Activated naive CD8-positive, alpha-beta T cell treated with anti-CD3 and anti-CD28 coated beads, Interleukin-2, amount 10 ng/mL, durations not matched to agents 7 days and 5 days (primary cell): ENCODE data around the gene RNF208. TPM values are rescaled to one million over a fixed set of nuclear protein-coding genes. Genes with fewer than 3 reads are reported as not detected.
"Not testable (repeated sequence)": the region's sequence is repeated elsewhere in the genome, so short reads cannot be mapped to it uniquely, and the experiment has no call there.

ENCODE experiments used
- ATAC-seq: fragments of 150-1000 bp; cut with Tn5 transposase; one replicate; pipeline ENCODE4 v1.10.0; 2021; ENCODE audit warnings: low read depth, moderate library complexity
- POLR2A ChIA-PET: fragments of 350-600 bp; sonication (Branson Sonifier 250); formaldehyde crosslinking; loops from one replicate; lab custom pipeline; 2021; ENCODE audit warnings: antibody characterized with exemption; lab: Charles Lee
- DNase-seq: peaks from one replicate; pipeline ENCODE4 v3.0.0; 2021
- H3K27ac Mint-ChIP-seq: one replicate; pipeline ENCODE4 v1.8.0; 2022; ENCODE audit warnings: mild to moderate bottlenecking, mixed read lengths
- H3K27me3 Mint-ChIP-seq: one replicate; pipeline ENCODE4 v1.8.0; 2022; ENCODE audit warnings: mild to moderate bottlenecking, moderate library complexity, mixed read lengths
- H3K36me3 Mint-ChIP-seq: one replicate; pipeline ENCODE4 v1.8.0; 2021; ENCODE audit warnings: mild to moderate bottlenecking, mixed read lengths
- H3K4me1 Mint-ChIP-seq: one replicate; pipeline ENCODE4 v1.8.0; 2021; ENCODE audit warnings: mixed read lengths
- H3K4me3 Mint-ChIP-seq: one replicate; pipeline ENCODE4 v1.8.0; 2022; ENCODE audit warnings: mild to moderate bottlenecking, moderate library complexity, mixed read lengths
- H3K9me3 Mint-ChIP-seq: one replicate; pipeline ENCODE4 v1.8.0; 2021; ENCODE audit warnings: mixed read lengths
- total RNA-seq, 2 experiments: library from RNA; stranded (reverse); gene quantifications; one replicate each; pipeline ENCODE4 v1.2.3, GENCODE V29; 2021

RNF208 gene
- total RNA-seq, 2 experiments from 2014 or later = 5.0 to 7.2 TPM

DNA sequence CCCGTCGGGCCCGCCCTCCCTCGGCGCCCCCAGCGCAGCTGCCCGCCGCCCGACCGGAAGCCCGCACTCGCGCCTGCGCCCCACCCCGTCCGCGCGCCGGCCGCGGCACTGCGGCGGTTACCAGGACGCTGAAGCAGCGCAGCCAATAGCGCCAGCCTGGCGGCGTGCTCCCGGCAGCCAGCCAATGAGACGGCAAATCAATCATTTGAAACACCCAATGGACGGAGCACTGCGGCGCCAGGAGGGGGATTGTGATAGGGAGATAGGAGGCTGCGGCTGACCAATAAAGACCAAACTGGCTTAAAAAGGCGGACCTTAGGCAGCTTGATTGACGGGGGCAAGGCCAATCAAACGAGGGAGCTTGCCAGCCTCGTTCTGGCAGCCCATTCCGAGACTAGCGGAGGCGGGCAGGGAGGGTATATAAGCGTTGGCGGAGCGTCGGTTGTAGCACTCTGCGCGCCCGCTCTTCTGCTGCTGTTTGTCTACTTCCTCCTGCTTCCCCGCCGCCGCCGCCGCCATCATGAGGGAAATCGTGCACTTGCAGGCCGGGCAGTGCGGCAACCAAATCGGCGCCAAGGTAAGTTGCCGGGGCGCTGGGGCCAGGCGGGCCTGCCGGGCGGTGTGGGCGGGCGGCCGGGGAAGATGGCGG lies 18.9 kb upstream of the RNF208 start, which contains the start of gene TUBB4B:
Gene TUBB4B, plus strand, starts transcription at position 447 of the 649 bp plus-strand sequence. Its CDS starts 74 bp downstream, at position 521.
- H3K27me3 Mint-ChIP-seq = no peaks in the 10 kb centered on the region
- peak within 1 kb of the TSS; percentile 90 for H3K4me3 Mint-ChIP-seq
- POLR2A ChIA-PET = interaction anchor here (0.6 to 6.7 kb wide), 50 partner anchors 8 to 450 kb away, joined by 3 to 171 read pairs (median 5); partner anchors contain the start of genes ANAPC2, ARRDC1, CYSRT1 and DPP7
- ATAC-seq (peak; percentile 83), DNase-seq (peak; percentile 99)
- peaks cover 24% of the 10 kb centered on the region for H3K4me1 Mint-ChIP-seq
- H3K27ac Mint-ChIP-seq = peak within 1 kb of the TSS; percentile 93
- peaks cover 20% of the 10 kb centered on the region for H3K36me3 Mint-ChIP-seq
- no peaks in the 10 kb centered on the region for H3K9me3 Mint-ChIP-seq

DNA sequence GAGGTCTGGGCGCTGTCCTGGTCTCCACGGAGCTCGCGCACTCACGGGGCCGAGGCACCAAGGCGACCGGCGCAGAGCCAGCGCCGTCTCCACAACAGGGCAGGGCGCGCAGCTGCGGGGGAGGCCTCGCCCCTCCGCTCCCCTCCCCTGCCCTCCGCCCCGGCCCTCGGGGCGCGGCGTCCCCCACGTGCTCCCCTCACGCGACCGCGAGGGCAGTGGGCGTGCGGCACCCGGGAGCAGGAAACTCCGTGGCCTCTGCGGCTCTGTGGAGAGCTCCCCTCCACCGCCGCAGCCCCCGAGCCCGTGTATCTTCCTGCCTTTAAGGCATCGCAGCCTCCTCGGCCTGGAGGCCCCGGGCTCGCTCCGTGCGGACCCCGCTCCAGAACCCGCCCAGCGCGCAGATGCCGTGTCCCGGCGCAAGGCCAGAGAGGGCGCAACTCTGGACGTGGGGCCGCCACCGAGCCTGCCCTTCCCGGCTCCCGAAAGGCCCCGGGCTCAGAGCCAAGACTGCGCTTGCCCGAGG lies 18.3 kb upstream of the RNF208 start:
- H3K27ac Mint-ChIP-seq = peak overlapping the region; percentile 34
- POLR2A ChIA-PET = interaction anchor here (0.6 to 6.7 kb wide), 52 partner anchors 9 to 450 kb away, joined by 3 to 171 read pairs (median 5); partner anchors contain the start of genes ANAPC2, ARRDC1, CYSRT1 and DPP7
- peaks cover 24% of the 10 kb centered on the region for H3K4me1 Mint-ChIP-seq
- DNase-seq (no peak), ATAC-seq (peak; percentile 21)
- H3K27me3 Mint-ChIP-seq = no peaks in the 10 kb centered on the region
- H3K36me3 Mint-ChIP-seq = peaks cover 20% of the 10 kb centered on the region
- peak overlapping the region; percentile 78 for H3K4me3 Mint-ChIP-seq
- H3K9me3 Mint-ChIP-seq = no peaks in the 10 kb centered on the region

DNA sequence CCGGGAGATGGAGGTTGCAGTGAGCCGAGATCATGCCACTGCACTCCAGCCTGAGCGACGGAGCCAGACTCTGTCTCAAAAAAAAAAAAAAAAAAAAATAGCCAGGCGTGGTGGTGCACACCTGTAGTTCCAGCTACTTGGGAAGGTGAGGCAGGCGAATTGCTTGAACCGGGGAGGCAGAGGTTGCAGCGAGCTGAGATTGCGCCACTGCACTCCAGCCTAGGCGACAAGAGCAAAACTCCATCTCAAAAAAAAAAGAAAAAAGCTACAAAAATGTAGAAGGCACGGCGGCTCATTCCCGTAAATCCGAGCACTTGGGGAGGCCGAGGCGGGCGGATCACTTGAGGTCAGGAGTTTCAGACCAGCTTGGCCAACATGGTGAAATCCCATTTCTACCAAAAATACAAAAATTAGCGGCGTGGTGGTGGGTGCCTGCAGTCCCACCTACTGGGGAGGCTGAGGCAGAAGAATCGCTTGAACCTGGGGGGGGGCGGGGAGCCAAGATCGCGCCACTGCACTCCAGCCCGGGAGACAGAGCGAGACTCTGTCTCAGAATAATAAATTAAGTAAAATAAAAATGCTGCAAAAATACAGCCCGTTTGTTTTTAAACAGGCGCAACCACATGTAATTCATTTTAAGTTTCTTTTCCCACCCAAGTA lies 17.6 kb upstream of the RNF208 start:
- not testable (repeated sequence) for ATAC-seq, H3K27me3 Mint-ChIP-seq, DNase-seq, H3K9me3 Mint-ChIP-seq
- Mint-ChIP-seq H3K27ac (peak overlapping the region; percentile 34), H3K4me1 (peaks cover 24% of the 10 kb centered on the region), H3K36me3 (peaks cover 20% of the 10 kb centered on the region), H3K4me3 (peak overlapping the region; percentile 78)
- POLR2A ChIA-PET = interaction anchor here (0.6 to 6.7 kb wide), 26 partner anchors 9 to 379 kb away, joined by 3 to 171 read pairs (median 10); partner anchors contain the start of genes ANAPC2, CYSRT1, DPP7 and MAN1B1

DNA sequence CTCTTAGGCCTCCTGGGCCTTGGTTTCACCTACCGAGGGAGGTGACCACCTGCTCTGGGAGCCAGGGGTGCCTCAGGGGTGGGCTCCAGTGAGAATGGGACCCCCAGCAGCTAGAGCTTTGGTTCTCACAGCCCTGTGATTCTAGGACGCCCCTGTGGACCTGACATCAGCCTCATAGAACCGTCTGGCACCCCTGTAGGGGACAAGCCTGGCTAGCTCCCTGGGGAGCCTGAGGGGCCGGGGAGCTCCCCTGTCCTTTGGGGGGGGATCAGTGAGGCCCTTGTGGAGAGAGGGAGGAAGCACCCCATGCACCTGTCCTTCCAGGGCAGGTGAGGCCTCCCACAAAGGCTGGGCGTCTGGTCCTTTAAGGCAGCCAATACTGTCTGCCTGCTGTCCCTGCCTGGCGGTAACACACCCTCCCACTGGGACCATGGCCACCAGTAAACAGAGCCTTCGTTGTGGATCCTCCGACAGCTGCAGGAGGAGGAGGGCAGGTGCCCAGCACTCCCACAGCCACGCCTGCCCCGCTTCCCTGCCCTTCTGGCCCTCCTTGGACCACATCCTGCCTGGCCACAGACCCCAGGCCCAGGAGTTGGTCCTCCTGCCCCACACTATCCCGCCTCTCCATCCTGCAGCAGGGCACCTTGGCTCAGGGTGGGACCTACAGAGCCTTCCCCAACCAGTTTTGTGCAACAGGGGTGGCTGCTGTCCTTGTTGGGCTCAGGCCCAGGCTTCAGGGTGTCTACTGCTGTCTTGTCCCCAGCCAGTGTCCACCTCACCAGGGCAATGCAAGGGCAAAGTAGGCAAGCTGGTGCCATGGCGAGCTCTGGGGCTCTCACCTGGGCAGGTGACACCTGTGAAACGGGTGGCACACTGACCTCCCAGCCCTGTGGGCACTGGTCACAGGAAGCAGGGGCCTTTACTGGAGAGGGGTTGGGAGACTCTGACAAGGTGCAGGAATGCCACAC lies 16.0 kb upstream of the RNF208 start:
- POLR2A ChIA-PET = interaction anchor here (1.5 kb wide), 1 partner anchor 108 kb away, joined by 5 read pairs; no protein-coding TSS in a partner anchor
- Mint-ChIP-seq H3K36me3 (peaks cover 14% of the 10 kb centered on the region), H3K9me3 (no peaks in the 10 kb centered on the region), H3K27me3 (no peaks in the 10 kb centered on the region), H3K4me3 (no peak overlapping the region), H3K4me1 (peaks cover 15% of the 10 kb centered on the region), H3K27ac (no peak overlapping the region)
- DNase-seq (no peak), ATAC-seq (no peak)

DNA sequence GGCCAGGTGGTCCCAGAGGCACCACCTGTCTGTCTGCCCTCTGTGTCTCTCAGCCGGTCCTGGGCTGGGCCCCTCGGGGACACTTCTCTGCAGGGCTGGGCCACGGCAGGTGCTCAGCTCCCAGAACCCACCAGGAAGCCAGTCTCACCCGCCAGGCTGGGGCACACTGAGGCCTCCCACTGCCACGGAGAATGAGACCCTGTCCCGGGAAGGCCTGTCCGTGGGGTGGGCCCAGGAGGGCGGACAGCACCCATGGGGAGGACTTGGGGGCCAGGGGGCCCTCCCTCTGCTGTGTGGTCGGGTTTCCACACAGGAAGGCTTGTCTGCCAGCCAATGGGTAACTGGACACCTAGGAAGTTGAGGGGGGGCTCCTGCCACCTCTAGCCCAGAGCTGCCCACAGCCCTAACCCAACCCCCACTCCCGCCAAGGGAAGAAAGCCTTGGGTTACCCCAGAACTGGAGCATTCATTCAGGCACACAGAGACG lies 14.9 kb upstream of the RNF208 start:
- H3K27me3 Mint-ChIP-seq = no peaks in the 10 kb centered on the region
- peaks cover 4% of the 10 kb centered on the region for H3K36me3 Mint-ChIP-seq
- no peak overlapping the region for H3K4me3 Mint-ChIP-seq
- DNase-seq = no peak
- ATAC-seq = no peak
- no peaks in the 10 kb centered on the region for H3K9me3 Mint-ChIP-seq
- POLR2A ChIA-PET = interaction anchor here (0.6 to 1.2 kb wide), 8 partner anchors 18 to 190 kb away, joined by 3 to 8 read pairs (median 4); partner anchors contain the start of genes ANAPC2, MAN1B1, NELFB and NPDC1
- no peak overlapping the region for H3K27ac Mint-ChIP-seq
- peaks cover 8% of the 10 kb centered on the region for H3K4me1 Mint-ChIP-seq

DNA sequence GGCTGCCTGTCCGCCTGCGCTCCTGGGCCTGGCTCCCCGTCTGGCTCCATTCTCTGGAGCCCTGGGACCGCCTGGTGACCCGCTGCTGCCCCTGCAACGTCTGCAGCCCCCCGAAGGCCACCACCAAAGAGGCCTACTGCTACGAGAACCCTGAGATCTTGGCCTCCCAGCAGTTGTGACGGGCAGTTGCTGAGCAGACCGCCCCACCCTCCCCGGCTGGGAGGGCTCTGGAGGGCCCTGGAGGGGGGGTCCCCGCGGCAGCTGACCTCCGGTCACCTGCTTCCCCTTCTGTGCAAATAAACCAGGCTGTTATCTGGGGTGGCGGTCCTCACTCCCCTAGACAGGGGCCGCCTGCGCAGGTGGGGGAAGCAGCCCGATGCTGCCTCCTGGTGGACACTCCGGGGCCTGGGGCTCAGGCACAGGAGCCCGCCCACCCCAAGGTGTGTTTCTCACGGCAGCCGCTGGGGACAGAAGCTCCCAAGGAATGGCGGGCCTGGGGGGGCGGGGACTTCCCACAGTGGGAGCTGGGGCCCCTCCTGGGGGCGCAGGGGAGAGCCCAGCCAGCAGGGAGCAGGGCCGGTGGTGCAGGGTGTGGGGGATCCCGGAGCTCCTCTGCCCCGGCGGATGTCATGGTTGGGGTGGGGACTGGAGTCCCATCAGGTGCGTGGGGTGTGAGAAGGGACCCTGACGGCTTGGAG lies 14.3 kb upstream of the RNF208 start:
- Mint-ChIP-seq H3K4me1 (peaks cover 8% of the 10 kb centered on the region), H3K27ac (no peak overlapping the region), H3K27me3 (no peaks in the 10 kb centered on the region), H3K36me3 (peaks cover 3% of the 10 kb centered on the region), H3K4me3 (no peak overlapping the region), H3K9me3 (no peaks in the 10 kb centered on the region)
- peak; percentile 93 for DNase-seq
- POLR2A ChIA-PET = interaction anchor here (0.6 to 1.2 kb wide), 8 partner anchors 19 to 190 kb away, joined by 3 to 8 read pairs (median 4); partner anchors contain the start of genes ANAPC2, MAN1B1, NELFB and NPDC1
- peak; percentile 25 for ATAC-seq

DNA sequence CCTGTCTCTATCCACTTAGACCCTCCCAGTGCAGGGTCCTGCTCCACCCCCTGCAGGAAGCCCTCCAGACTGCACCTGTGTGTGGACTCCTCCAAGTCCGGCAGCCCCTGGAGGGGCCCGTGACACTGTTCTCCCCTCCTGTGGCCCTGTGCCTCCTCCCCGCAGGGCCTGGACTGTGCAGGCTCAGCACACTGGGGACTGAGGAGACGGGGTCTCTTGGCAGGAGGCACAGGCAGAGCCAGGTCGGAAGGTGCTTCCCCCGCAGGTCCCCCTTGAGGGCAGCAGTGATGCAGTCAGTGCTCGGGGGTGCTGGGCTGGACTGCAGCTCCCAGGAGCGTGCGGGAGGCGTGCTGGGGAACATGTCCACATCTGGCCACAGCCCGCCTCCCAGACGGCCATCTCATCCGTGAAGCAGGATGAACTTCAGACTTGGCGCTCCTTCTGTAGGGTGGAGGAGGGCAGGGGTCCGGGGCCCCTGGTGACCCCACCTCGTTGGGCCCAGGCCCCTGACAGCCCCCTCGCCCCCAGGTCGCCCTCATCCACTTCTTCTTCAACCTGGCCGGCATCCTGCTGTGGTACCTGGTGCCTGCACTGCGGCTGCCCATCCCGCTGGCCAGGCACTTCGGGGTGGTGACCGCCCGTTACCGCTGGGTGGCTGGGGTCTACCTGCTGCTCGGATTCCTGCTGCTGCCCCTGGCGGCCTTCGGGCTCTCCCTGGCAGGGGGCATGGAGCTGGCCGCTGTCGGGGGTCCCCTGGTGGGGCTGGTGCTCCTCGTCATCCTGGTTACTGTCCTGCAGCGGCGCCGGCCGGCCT lies 13.6 kb upstream of the RNF208 start:
- Mint-ChIP-seq H3K27ac (peak overlapping the region; percentile 30), H3K36me3 (no peaks in the 10 kb centered on the region), H3K9me3 (no peaks in the 10 kb centered on the region), H3K4me3 (no peak overlapping the region), H3K4me1 (peaks cover 8% of the 10 kb centered on the region), H3K27me3 (no peaks in the 10 kb centered on the region)
- no peak for ATAC-seq
- DNase-seq = peak; percentile 36
- POLR2A ChIA-PET = interaction anchor here (1.0 to 1.2 kb wide), 6 partner anchors 21 to 189 kb away, joined by 3 to 8 read pairs (median 4); partner anchors contain the start of genes ANAPC2, NPDC1, SSNA1 and TPRN

DNA sequence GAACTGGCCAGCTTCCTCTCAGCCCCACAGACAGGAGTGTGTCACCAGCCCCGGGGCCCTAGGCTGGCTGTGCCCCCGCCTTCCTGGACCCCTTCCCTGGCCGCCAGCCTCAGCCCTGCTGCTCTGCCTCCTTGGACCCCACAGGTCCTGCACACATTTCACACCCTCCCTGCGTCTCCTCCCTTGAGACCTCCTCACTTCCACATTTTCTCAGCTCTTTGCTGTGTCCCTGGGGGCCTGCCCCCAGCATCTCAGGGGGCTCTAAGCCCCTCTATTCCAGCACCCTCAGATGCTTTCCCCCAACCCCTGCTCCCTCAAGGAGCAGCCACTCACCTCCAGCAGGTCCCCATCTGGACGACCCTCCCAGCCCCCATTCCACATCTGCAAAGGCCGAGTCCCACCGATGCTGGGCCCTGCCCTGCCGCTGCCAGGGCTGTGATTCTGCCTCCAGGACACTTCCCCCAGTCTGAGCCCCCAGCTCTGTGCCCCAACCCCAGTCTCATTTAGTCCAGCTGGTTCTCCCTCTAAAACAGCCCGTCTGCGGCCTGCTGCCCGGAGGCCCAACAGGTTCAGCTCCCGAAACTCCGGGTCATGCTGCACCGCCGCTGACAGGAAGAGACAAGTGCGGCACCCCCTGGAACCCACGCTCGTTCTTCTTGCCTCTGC lies 12.9 kb upstream of the RNF208 start:
- no peaks in the 10 kb centered on the region for H3K27me3 Mint-ChIP-seq
- H3K9me3 Mint-ChIP-seq = no peaks in the 10 kb centered on the region
- DNase-seq (no peak), ATAC-seq (no peak)
- no peaks in the 10 kb centered on the region for H3K36me3 Mint-ChIP-seq
- no peak overlapping the region for H3K4me3 Mint-ChIP-seq
- peaks cover 8% of the 10 kb centered on the region for H3K4me1 Mint-ChIP-seq
- H3K27ac Mint-ChIP-seq = no peak overlapping the region
- POLR2A ChIA-PET = interaction anchor here (1.1 kb wide), 1 partner anchor 165 kb away, joined by 3 read pairs; no protein-coding TSS in a partner anchor

DNA sequence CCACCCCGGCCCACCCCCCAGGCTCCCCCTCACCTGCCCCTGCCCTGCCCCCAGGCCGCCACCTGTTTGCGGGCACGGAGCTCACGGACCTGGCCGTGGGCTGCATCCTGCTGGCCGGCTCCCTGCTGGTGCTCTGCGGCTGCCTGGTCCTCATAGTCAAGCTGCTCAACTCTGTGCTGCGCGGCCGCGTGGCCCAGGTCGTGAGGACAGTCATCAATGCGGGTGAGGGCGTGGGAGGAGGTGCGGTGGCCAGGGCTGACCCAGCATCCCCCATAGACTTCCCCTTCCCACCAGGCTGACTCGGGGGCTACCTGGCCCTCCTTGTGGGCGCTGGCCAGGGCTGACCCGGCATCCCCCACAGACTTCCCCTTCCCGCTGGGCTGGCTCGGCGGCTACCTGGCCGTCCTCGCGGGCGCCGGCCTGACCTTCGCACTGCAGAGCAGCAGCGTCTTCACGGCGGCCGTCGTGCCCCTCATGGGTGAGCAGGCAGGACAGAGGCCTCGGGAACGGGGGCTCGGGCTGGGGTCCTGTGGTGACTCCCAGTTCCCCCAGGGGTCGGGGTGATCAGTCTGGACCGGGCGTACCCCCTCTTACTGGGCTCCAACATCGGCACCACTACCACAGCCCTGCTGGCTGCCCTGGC lies 12.1 kb upstream of the RNF208 start:
- H3K4me3 Mint-ChIP-seq = no peak overlapping the region
- ATAC-seq (no peak), DNase-seq (no peak)
- H3K36me3 Mint-ChIP-seq = no peaks in the 10 kb centered on the region
- no peak overlapping the region for H3K27ac Mint-ChIP-seq
- no peaks in the 10 kb centered on the region for H3K27me3 Mint-ChIP-seq
- H3K4me1 Mint-ChIP-seq = peaks cover 5% of the 10 kb centered on the region
- POLR2A ChIA-PET = no interaction called here
- no peaks in the 10 kb centered on the region for H3K9me3 Mint-ChIP-seq

DNA sequence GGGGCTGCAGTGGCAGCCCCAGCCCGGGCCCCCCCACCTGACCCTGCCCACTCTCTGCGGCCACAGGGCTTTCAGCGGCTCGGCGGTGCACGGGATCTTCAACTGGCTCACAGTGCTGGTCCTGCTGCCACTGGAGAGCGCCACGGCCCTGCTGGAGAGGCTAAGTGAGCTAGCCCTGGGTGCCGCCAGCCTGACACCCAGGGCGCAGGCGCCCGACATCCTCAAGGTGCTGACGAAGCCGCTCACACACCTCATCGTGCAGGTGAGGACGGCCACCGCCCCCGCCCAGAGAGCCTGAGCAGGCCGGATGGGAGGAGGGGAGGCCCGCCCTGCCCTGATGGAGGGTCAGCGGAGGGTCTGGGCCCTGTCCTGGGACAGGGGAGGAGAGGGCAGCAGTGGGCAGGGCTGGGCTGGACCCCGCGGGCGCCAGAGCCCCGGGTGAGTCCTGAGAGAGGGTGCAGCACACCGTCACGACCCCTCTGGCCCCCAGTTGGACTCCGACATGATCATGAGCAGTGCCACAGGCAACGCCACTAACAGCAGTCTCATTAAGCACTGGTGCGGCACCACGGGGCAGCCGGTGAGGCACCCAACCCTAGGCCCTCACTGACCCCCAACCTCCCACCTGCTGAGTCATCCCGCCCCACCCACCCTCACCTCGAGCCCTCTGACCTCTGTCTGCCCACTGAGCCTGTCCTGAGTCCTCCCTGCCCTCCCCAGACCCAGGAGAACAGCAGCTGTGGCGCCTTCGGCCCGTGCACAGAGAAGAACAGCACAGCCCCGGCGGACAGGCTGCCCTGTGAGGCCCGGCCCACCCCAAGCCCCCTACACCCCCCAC lies 11.3 kb upstream of the RNF208 start:
- no peak for ATAC-seq

More for the DNA sequence above, 11.3 kb upstream of the RNF208 start:
- H3K27me3 Mint-ChIP-seq = no peaks in the 10 kb centered on the region
- H3K4me3 Mint-ChIP-seq = no peak overlapping the region
- DNase-seq = no peak
- POLR2A ChIA-PET = interaction anchor here (1.1 kb wide), 1 partner anchor 9 kb away, joined by 3 read pairs; no protein-coding TSS in a partner anchor
- H3K27ac Mint-ChIP-seq = no peak overlapping the region
- H3K4me1 Mint-ChIP-seq = peaks cover 3% of the 10 kb centered on the region
- H3K9me3 Mint-ChIP-seq = no peaks in the 10 kb centered on the region
- no peaks in the 10 kb centered on the region for H3K36me3 Mint-ChIP-seq
